Stimulated activated CD8-positive, alpha-beta memory T cell treated with anti-CD3 and anti-CD28 coated beads, Interleukin-12 subunit alpha, Interleukin-12 subunit beta, amount 100 ng/mL, for 4 hours (primary cell): ENCODE results near the gene ARHGEF4.

Source experiments
- DNase-seq: peaks from one replicate; pipeline ENCODE4 v3.0.0-alpha.2; 2020; ENCODE audit warnings: low read depth

ARHGEF4 gene

GRCh38 chr2:131039101-131039440 is 202.4 kb downstream of the ARHGEF4 start:
- DNase-seq = no peak

GRCh38 chr2:131039535-131039907 is 202.8 kb downstream of the ARHGEF4 start:
- DNase-seq = no peak

GRCh38 chr2:131039908-131040660 is 203.4 kb downstream of the ARHGEF4 start:
- DNase-seq = no peak

- DNase-seq = no peak
These were observed 204.1 kb downstream of the ARHGEF4 start for GRCh38 chr2:131040661-131041401.

- no peak for DNase-seq
These were observed 204.9 kb downstream of the ARHGEF4 start for GRCh38 chr2:131041402-131042147.

GRCh38 chr2:131042148-131042775 is 205.5 kb downstream of the ARHGEF4 start:
- no peak for DNase-seq

GRCh38 chr2:131043199-131044074 is 206.7 kb downstream of the ARHGEF4 start:
- no peak for DNase-seq

- DNase-seq = no peak
These were observed 207.5 kb downstream of the ARHGEF4 start for GRCh38 chr2:131044075-131044756.

- DNase-seq = no peak
These were observed 208.0 kb downstream of the ARHGEF4 start for GRCh38 chr2:131044757-131045150.

- no peak for DNase-seq
These were observed 208.7 kb downstream of the ARHGEF4 start for GRCh38 chr2:131045286-131046027.

- no peak for DNase-seq
These were observed 209.6 kb downstream of the ARHGEF4 start for GRCh38 chr2:131046028-131046917.

GRCh38 chr2:131046918-131047652 is 210.4 kb downstream of the ARHGEF4 start:
- DNase-seq = no peak

- no peak for DNase-seq
These were observed 211.3 kb downstream of the ARHGEF4 start for GRCh38 chr2:131047920-131048560.

- no peak for DNase-seq
These were observed 211.9 kb downstream of the ARHGEF4 start for GRCh38 chr2:131048641-131049040.

- no peak for DNase-seq
These were observed 212.5 kb downstream of the ARHGEF4 start for GRCh38 chr2:131049150-131049718.

- DNase-seq = no peak
These were observed 214.2 kb downstream of the ARHGEF4 start for GRCh38 chr2:131050896-131051295.

- DNase-seq = no peak
These were observed 216.1 kb downstream of the ARHGEF4 start for GRCh38 chr2:131052741-131053263.
